Esophagus squamous epithelium (tissue), 5 donors: Measurements from ENCODE around the gene PRELID3B. TPM values are rescaled to one million over a fixed set of nuclear protein-coding genes. Genes with fewer than 3 reads are reported as not detected.
"Not testable (repeated sequence)": the region's sequence is repeated elsewhere in the genome, so short reads cannot be mapped to it uniquely, and the experiment has no call there.

Source experiments
- DNase-seq: peaks from one replicate; lab custom pipeline; 2025; lab: John Stamatoyannopoulos, UW
- H3K27ac ChIP-seq, 4 donors: fragments of 200-600 bp; sonication (generic); one replicate each; pipeline ENCODE4 v1.5.1; 2016 to 2019; ENCODE audit warnings: mild to moderate bottlenecking in 1 of 4
- H3K27me3 ChIP-seq, 4 donors: fragments of 200-600 bp; sonication (generic); 1 replicate in 3 of 4; 2 replicates in 1 of 4; pipeline versions ENCODE4 v1.5.1 to v1.6.0; 2017 to 2021; ENCODE audit warnings: antibody characterized with exemption in 1 of 4
- H3K36me3 ChIP-seq, 3 donors: fragments of 200-600 bp; sonication (generic); one replicate each; pipeline ENCODE4 v1.5.1; 2016 to 2019
- H3K4me1 ChIP-seq, 3 donors: fragments of 200-600 bp; sonication (generic); one replicate each; pipeline ENCODE4 v1.5.1; 2017 to 2019
- H3K4me3 ChIP-seq, 4 donors: fragments of 200-600 bp; sonication (generic); 1 replicate in 3 of 4; 2 replicates in 1 of 4; pipeline ENCODE4 v1.5.1; 2016 to 2019; ENCODE audit warnings: mild to moderate bottlenecking in 2 of 4, moderate library complexity in 1 of 4
- H3K9me3 ChIP-seq, 3 donors: fragments of 200-600 bp; sonication (generic); one replicate each; pipeline ENCODE4 v1.5.1; 2016 to 2019
- CTCF ChIP-seq, 6 experiments: fragments of 450-650 bp in 4 of 6; fragments of 200-600 bp in 2 of 6; sonication (generic) in 2 of 6; IDR thresholded peaks; one replicate each; pipeline ENCODE4 v1.5.1; 2016 to 2019; ENCODE audit warnings: antibody characterized with exemption in 6 of 6, mild to moderate bottlenecking in 4 of 6, moderate library complexity in 4 of 6
- POLR2A ChIP-seq, 4 donors: fragments of 450-650 bp; IDR thresholded peaks; one replicate each; pipeline ENCODE4 v1.6.1; 2017; ENCODE audit warnings: antibody characterized with exemption in 4 of 4, mild to moderate bottlenecking in 4 of 4, moderate library complexity in 3 of 4
- WGBS, 2 donors: methylation state at CpG; one replicate each; pipeline ENCODE4 v1.1.5; 2018; 5-methylcytosine and 5-hydroxymethylcytosine counted together
- intact Hi-C: fragments of 100-400 bp; cut with DNase I; formaldehyde crosslinking; loops from one replicate; pipeline ENCODE4 v1.15.0; 2022
- total RNA-seq, 4 donors: library from RNA; depleted of rRNA; stranded (reverse); fragments of >200 nt; gene quantifications; one replicate each; pipeline ENCODE4 v1.1.0, GENCODE V29; 2016
- donor health status: DM: yes; HTN: yes; CAD: no.

The PRELID3B gene
- total RNA-seq, 4 donors from 2014 or later = 44.7 to 73.1 (median 68.5) TPM

- Histone ChIP-seq H3K36me3 (no peaks in the 10 kb centered on the region), H3K9me3 (no peaks in the 10 kb centered on the region), H3K27ac (no peak overlapping the region), H3K27me3 (no peaks in the 10 kb centered on the region), H3K4me3 (no peak overlapping the region), H3K4me1 (peaks cover 7 to 37% (median 16%) of the 10 kb centered on the region in 3 donors)
- intact Hi-C loops = no loop called here
- TF ChIP-seq CTCF (IDR thresholded peaks at IDR 0.05) (no peak), POLR2A (IDR thresholded peaks at IDR 0.05) (no peak)
- DNase-seq = no peak
- whole genome bisulfite sequencing, 2 donors = 66 to 75% methylated on average over 13 of the region's 13 CpGs
Observed at GRCh38 chr20:59013959-59014608, 28.5 kb downstream of the PRELID3B start.

- WGBS, 2 donors = 75 to 88% methylated on average over 12 to 13 of the region's 17 CpGs
- Histone ChIP-seq H3K4me3 (no peak overlapping the region), H3K4me1 (peaks cover 7 to 37% (median 16%) of the 10 kb centered on the region in 3 donors), H3K36me3 (no peaks in the 10 kb centered on the region), H3K27me3 (no peaks in the 10 kb centered on the region), H3K27ac (no peak overlapping the region), H3K9me3 (no peaks in the 10 kb centered on the region)
- TF ChIP-seq CTCF (IDR thresholded peaks at IDR 0.05) (no peak), POLR2A (IDR thresholded peaks at IDR 0.05) (no peak)
- DNase-seq = no peak
- intact Hi-C loops = no loop called here
Observed at GRCh38 chr20:59013031-59013951, 29.3 kb downstream of the PRELID3B start.

- H3K36me3 ChIP-seq, H3K9me3 ChIP-seq, intact Hi-C loops, DNase-seq, H3K4me3 ChIP-seq, H3K27me3 ChIP-seq: not testable (repeated sequence)
- H3K4me1 ChIP-seq = peaks cover 13 to 43% (median 22%) of the 10 kb centered on the region in 3 donors
- WGBS, 2 donors = 92% methylated on average over 3 of the region's 3 CpGs
- peak overlapping the region in 2 of 4 donors; percentile 50 to 63 for H3K27ac ChIP-seq
Observed at GRCh38 chr20:59011874-59012157, 30.8 kb downstream of the PRELID3B start.

GRCh38 chr20:59010995-59011873 is 31.4 kb downstream of the PRELID3B start:
- Histone ChIP-seq H3K4me1 (peaks cover 18 to 43% (median 25%) of the 10 kb centered on the region in 3 donors), H3K4me3 (peak overlapping the region in 1 of 4 donors; percentile 3), H3K9me3 (no peaks in the 10 kb centered on the region), H3K36me3 (no peaks in the 10 kb centered on the region), H3K27me3 (no peaks in the 10 kb centered on the region), H3K27ac (peak overlapping the region in 3 of 4 donors; percentile 34 to 63 (median 50))
- whole genome bisulfite sequencing, 2 donors = 43 to 49% methylated on average over 9 to 17 of the region's 17 CpGs
- TF ChIP-seq POLR2A (IDR thresholded peaks at IDR 0.05) = no peak
- TF ChIP-seq CTCF (IDR thresholded peaks at IDR 0.05) = no peak
- intact Hi-C loops = no loop called here
- no peak for DNase-seq

- peak overlapping the region in 3 of 4 donors; percentile 31 to 63 (median 34) for H3K27ac ChIP-seq
- 39 to 45% methylated on average over 5 to 8 of the region's 8 CpGs for WGBS, 2 donors
- no peaks in the 10 kb centered on the region for H3K27me3 ChIP-seq
- TF ChIP-seq POLR2A (IDR thresholded peaks at IDR 0.05) (no peak), CTCF (IDR thresholded peaks at IDR 0.05) (no peak)
- intact Hi-C loops = no loop called here
- no peaks in the 10 kb centered on the region for H3K36me3 ChIP-seq
- H3K9me3 ChIP-seq = no peaks in the 10 kb centered on the region
- peaks cover 25 to 51% (median 32%) of the 10 kb centered on the region in 3 donors for H3K4me1 ChIP-seq
- no peak overlapping the region for H3K4me3 ChIP-seq
- no peak for DNase-seq
Observed at GRCh38 chr20:59010321-59010994, 32.1 kb downstream of the PRELID3B start.
